ENCODE measurements around the gene BCL2L13. TPM values are rescaled to one million over a fixed set of nuclear protein-coding genes. Genes with fewer than 3 reads are reported as not detected.

Gene BCL2L13
- polyA plus RNA-seq, 1 donor (not counting 4 experiments of a cell fraction or from before 2014, with no cell fraction given), result 51.0 TPM

GRCh38 chr22:17748555-17749353, 110.2 kb downstream of the BCL2L13 start:
- Histone ChIP-seq H3K9ac (ENCODE audit: control insufficient read depth, extremely low read depth, insufficient read depth, low read length) (no peak overlapping the region), H3K27ac (ENCODE audit: control insufficient read depth, insufficient read depth, low read length) (no peak overlapping the region), H3K4me1 (ENCODE audit: control insufficient read depth, extremely low read depth, insufficient read depth, low read length) (peaks cover 10% of the 10 kb centered on the region), H3K27me3 (ENCODE audit: control insufficient read depth, extremely low read depth, insufficient read depth, low read length) (no peaks in the 10 kb centered on the region), H3K9me3 (ENCODE audit: control insufficient read depth, low read depth, low read length) (no peaks in the 10 kb centered on the region), H4K20me1 (ENCODE audit: control insufficient read depth, extremely low read depth, insufficient read depth, low read length) (no peaks in the 10 kb centered on the region), H3K4me3 (ENCODE audit: control insufficient read depth in 2 of 3, extremely low read depth in 1 of 3, insufficient read depth in 2 of 3, low read depth in 1 of 3, low read length in 3 of 3) (no peak overlapping the region), H3K4me2 (ENCODE audit: control insufficient read depth, extremely low read depth, insufficient read depth, low read depth, low read length) (no peak overlapping the region), H3K36me3 (ENCODE audit: control insufficient read depth in 2 of 2, extremely low read depth in 1 of 2, insufficient read depth in 2 of 2, low read length in 2 of 2) (peaks cover 0 to 2% of the 10 kb centered on the region in 2 experiments), H3K79me2 (ENCODE audit: control insufficient read depth, insufficient read depth, low read length) (no peaks in the 10 kb centered on the region), H3K9me1 (ENCODE audit: control insufficient read depth, extremely low read depth, insufficient read depth, low read length) (no peaks in the 10 kb centered on the region), H2AFZ (ENCODE audit: control insufficient read depth, low read length) (no peak overlapping the region)
- no peak for TF ChIP-seq EZH2 (IDR thresholded peaks at IDR 0.05; ENCODE audit: low read length)
- TF ChIP-seq, protein P1, sequence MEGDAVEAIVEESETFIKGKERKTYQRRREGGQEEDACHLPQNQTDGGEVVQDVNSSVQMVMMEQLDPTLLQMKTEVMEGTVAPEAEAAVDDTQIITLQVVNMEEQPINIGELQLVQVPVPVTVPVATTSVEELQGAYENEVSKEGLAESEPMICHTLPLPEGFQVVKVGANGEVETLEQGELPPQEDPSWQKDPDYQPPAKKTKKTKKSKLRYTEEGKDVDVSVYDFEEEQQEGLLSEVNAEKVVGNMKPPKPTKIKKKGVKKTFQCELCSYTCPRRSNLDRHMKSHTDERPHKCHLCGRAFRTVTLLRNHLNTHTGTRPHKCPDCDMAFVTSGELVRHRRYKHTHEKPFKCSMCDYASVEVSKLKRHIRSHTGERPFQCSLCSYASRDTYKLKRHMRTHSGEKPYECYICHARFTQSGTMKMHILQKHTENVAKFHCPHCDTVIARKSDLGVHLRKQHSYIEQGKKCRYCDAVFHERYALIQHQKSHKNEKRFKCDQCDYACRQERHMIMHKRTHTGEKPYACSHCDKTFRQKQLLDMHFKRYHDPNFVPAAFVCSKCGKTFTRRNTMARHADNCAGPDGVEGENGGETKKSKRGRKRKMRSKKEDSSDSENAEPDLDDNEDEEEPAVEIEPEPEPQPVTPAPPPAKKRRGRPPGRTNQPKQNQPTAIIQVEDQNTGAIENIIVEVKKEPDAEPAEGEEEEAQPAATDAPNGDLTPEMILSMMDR (optimal IDR thresholded peaks at IDR 0.05 in 1 of 3, IDR thresholded peaks at IDR 0.05 in 1 of 3, conservative IDR thresholded peaks at IDR 0.05 in 1 of 3; ENCODE audit: extremely low read depth in 1 of 3, insufficient read depth in 2 of 3, low read length in 3 of 3), result no peak
- FAIRE-seq (no peak), DNase-seq (ENCODE audit: low read depth, low spot score) (no peak)
- dilution Hi-C loops (cut with MboI; ENCODE audit: extremely low pct_ligation_motif_present, low sequenced_read_pairs), result no loop called here

DNA sequence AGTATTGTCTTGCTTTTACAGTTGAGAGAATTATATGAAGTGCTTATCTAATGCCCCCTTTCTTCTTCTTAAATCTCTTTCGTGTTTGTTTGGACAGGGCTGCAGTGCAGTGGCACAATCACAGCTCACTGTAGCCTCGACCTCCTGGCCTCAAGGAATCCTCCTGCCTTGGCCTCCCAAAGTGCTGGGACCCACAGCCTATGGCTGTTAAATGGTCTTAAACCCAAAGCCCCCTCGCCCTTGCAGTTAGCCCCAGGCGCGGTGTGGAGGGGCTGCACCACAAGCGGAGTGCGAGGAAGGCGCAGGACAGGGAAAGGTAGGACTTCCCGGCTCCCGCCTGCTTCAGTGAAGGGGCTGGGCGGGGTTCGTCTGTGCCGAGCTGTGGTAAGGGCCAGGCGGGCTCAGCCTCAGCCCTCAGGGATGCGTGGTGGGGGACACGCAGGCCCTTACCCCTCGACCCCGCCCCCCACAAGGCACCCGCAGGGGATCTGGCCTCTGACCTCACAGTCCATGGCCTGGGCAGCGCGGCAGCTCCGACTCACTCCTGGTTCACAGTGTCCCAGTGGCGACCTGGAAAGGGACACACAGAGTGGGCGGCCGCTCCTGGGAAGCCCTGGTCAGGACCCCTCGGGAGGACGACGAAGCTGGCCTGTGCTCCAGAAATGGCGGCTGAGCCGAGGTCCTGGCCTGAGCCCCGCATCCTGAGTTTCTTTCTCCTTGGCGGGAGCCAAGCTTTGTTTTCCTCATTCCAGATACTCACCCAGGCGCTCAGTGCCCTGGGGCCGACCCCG, 111.2 kb downstream of the BCL2L13 start:
- H3K27me3 ChIP-seq (ENCODE audit: control insufficient read depth, extremely low read depth, insufficient read depth, low read length), result no peaks in the 10 kb centered on the region
- dilution Hi-C loops (cut with MboI; ENCODE audit: extremely low pct_ligation_motif_present, low sequenced_read_pairs), result no loop called here
- no peaks in the 10 kb centered on the region for H3K9me1 ChIP-seq (ENCODE audit: control insufficient read depth, extremely low read depth, insufficient read depth, low read length)
- no peaks in the 10 kb centered on the region for H3K4me1 ChIP-seq (ENCODE audit: control insufficient read depth, extremely low read depth, insufficient read depth, low read length)
- H3K27ac ChIP-seq (ENCODE audit: control insufficient read depth, insufficient read depth, low read length), result no peak overlapping the region
- H3K4me2 ChIP-seq (ENCODE audit: control insufficient read depth, extremely low read depth, insufficient read depth, low read depth, low read length), result no peak overlapping the region
- no peaks in the 10 kb centered on the region for H4K20me1 ChIP-seq (ENCODE audit: control insufficient read depth, extremely low read depth, insufficient read depth, low read length)
- FAIRE-seq, result no peak
- no peaks in the 10 kb centered on the region for H3K79me2 ChIP-seq (ENCODE audit: control insufficient read depth, insufficient read depth, low read length)
- no peak overlapping the region for H3K9ac ChIP-seq (ENCODE audit: control insufficient read depth, extremely low read depth, insufficient read depth, low read length)
- no peak for DNase-seq (ENCODE audit: low read depth, low spot score)
- TF ChIP-seq, protein P1 (optimal IDR thresholded peaks at IDR 0.05 in 1 of 3, IDR thresholded peaks at IDR 0.05 in 1 of 3, conservative IDR thresholded peaks at IDR 0.05 in 1 of 3; ENCODE audit: extremely low read depth in 1 of 3, insufficient read depth in 2 of 3, low read length in 3 of 3), result no peak
- TF ChIP-seq EZH2 (IDR thresholded peaks at IDR 0.05; ENCODE audit: low read length), result no peak
- no peaks in the 10 kb centered on the region for H3K9me3 ChIP-seq (ENCODE audit: control insufficient read depth, low read depth, low read length)
- no peak overlapping the region for H2AFZ ChIP-seq (ENCODE audit: control insufficient read depth, low read length)
- H3K4me3 ChIP-seq (ENCODE audit: control insufficient read depth in 2 of 3, extremely low read depth in 1 of 3, insufficient read depth in 2 of 3, low read depth in 1 of 3, low read length in 3 of 3), result no peak overlapping the region
- H3K36me3 ChIP-seq (ENCODE audit: control insufficient read depth in 2 of 2, extremely low read depth in 1 of 2, insufficient read depth in 2 of 2, low read length in 2 of 2), result peaks cover 0 to 2% of the 10 kb centered on the region in 2 experiments
